BJ (cell line): Measurements from ENCODE around the gene NOL11. TPM values are rescaled to one million over a fixed set of nuclear protein-coding genes. Genes with fewer than 3 reads are reported as not detected.

ENCODE experiments used
- CTCF ChIA-PET: fragments of 350-600 bp; formaldehyde crosslinking; extraction: SDS; loops from one replicate; lab custom pipeline; 2021; ENCODE audit warnings: antibody characterized with exemption, inconsistent platforms; lab: Yijun Ruan, JAX
- POLR2A ChIA-PET: fragments of 300-600 bp; sonication (Branson Sonifier 250); formaldehyde crosslinking; extraction: SDS; loops from one replicate; lab custom pipeline; 2021; ENCODE audit warnings: antibody characterized with exemption; lab: Charles Lee
- DNase-seq: peaks from one replicate; pipeline ENCODE4 v3.0.0-alpha.2; 2011; ENCODE audit warnings: low read depth
- H3K27me3 ChIP-seq: 2 replicates; pipeline ENCODE4 v1.6.0; 2011; ENCODE audit warnings: low read length; ENCODE audit not compliant: control insufficient read depth, insufficient read depth
- H3K36me3 ChIP-seq: 2 replicates; pipeline ENCODE4 v1.5.1; 2011; ENCODE audit warnings: low read length; ENCODE audit not compliant: control insufficient read depth, insufficient read depth
- H3K4me3 ChIP-seq: 2 replicates; pipeline ENCODE4 v1.5.1; 2011; ENCODE audit warnings: low read depth, mild to moderate bottlenecking, control low read depth, low read length
- CTCF ChIP-seq: IDR thresholded peaks from 2 replicates; pipeline ENCODE4 v1.5.1; 2011; ENCODE audit warnings: low read depth, mild to moderate bottlenecking, control low read depth, inconsistent platforms, low read length, moderate library complexity; ENCODE audit not compliant: insufficient read depth
- polyA plus RNA-seq: library from polyadenylated mRNA; depleted of rRNA; stranded (reverse); fragments of >200 nt; gene quantifications from 2 replicates; pipeline ENCODE4 v1.2.3, GENCODE V29; 2011

Gene NOL11
- polyA plus RNA-seq, 1 experiment = 18.0 TPM

GRCh38 chr17:67765623-67766022, 47.9 kb downstream of the NOL11 start:
- DNase-seq = no peak

GRCh38 chr17:67769231-67769630, 51.5 kb downstream of the NOL11 start:
- Histone ChIP-seq H3K36me3 (no peaks in the 10 kb centered on the region), H3K4me3 (no peak overlapping the region), H3K27me3 (no peaks in the 10 kb centered on the region)
- POLR2A ChIA-PET = no interaction called here
- CTCF ChIA-PET = interaction anchor here (0.6 kb wide), 1 partner anchor 8 kb away, joined by 3 read pairs; no protein-coding TSS in a partner anchor
- no peak for TF ChIP-seq CTCF
- DNase-seq = no peak

More at GRCh38 chr17:67765623-67766022, 47.9 kb downstream of the NOL11 start:
- no peak overlapping the region for H3K4me3 ChIP-seq
- CTCF ChIA-PET = interaction anchor here (1.2 kb wide), 1 partner anchor 60 kb away, joined by 3 read pairs; the partner anchor contains the start of gene BPTF
- POLR2A ChIA-PET = no interaction called here
- TF ChIP-seq CTCF = no peak
- H3K27me3 ChIP-seq = no peaks in the 10 kb centered on the region
- H3K36me3 ChIP-seq = no peaks in the 10 kb centered on the region

- POLR2A ChIA-PET = no interaction called here
Measured at GRCh38 chr17:67770539-67770938, 52.8 kb downstream of the NOL11 start.

GRCh38 chr17:67772679-67773078, 54.9 kb downstream of the NOL11 start:
- ChIA-PET POLR2A (interaction anchor here (0.6 kb wide), 1 partner anchor 13 kb away, joined by 3 read pairs; no protein-coding TSS in a partner anchor), CTCF (interaction anchor here (0.6 kb wide), 1 partner anchor 30 kb away, joined by 3 read pairs; no protein-coding TSS in a partner anchor)
- Histone ChIP-seq H3K4me3 (no peak overlapping the region), H3K27me3 (no peaks in the 10 kb centered on the region), H3K36me3 (no peaks in the 10 kb centered on the region)
- TF ChIP-seq CTCF = no peak
- DNase-seq = no peak

More at GRCh38 chr17:67770539-67770938, 52.8 kb downstream of the NOL11 start:
- Histone ChIP-seq H3K4me3 (no peak overlapping the region), H3K36me3 (no peaks in the 10 kb centered on the region), H3K27me3 (no peaks in the 10 kb centered on the region)
- TF ChIP-seq CTCF = no peak
- CTCF ChIA-PET = no interaction called here
- no peak for DNase-seq

- DNase-seq = no peak
- Histone ChIP-seq H3K27me3 (no peaks in the 10 kb centered on the region), H3K4me3 (no peak overlapping the region), H3K36me3 (no peaks in the 10 kb centered on the region)
- POLR2A ChIA-PET = no interaction called here
- TF ChIP-seq CTCF = no peak
- CTCF ChIA-PET = interaction anchor here (0.6 kb wide), 1 partner anchor 29 kb away, joined by 3 read pairs; no protein-coding TSS in a partner anchor
Measured at GRCh38 chr17:67773246-67773645, 55.5 kb downstream of the NOL11 start.
